Esophagus muscularis mucosa (tissue), 4 donors: ENCODE measurements around the gene COLEC12. TPM values are rescaled to one million over a fixed set of nuclear protein-coding genes. Genes with fewer than 3 reads are reported as not detected.

Experiments
- DNase-seq: peaks from one replicate; pipeline ENCODE4 v3.0.0-alpha.2; 2017; ENCODE audit errors: extremely low spot score
- H3K27ac ChIP-seq, 4 donors: fragments of 200-600 bp; sonication (generic); replicated peaks in 1 of 4; 1 replicate in 3 of 4; 2 replicates in 1 of 4; pipeline ENCODE4 v1.5.1; 2016 to 2019; ENCODE audit warnings: mild to moderate bottlenecking in 1 of 4
- H3K27me3 ChIP-seq, 4 donors: fragments of 200-600 bp; sonication (generic); one replicate each; pipeline versions ENCODE4 v1.5.1 to v1.6.0; 2016 to 2019
- H3K36me3 ChIP-seq, 4 donors: fragments of 200-600 bp; sonication (generic); one replicate each; pipeline ENCODE4 v1.5.1; 2016 to 2019
- H3K4me1 ChIP-seq, 4 donors: fragments of 200-600 bp; sonication (generic); one replicate each; pipeline ENCODE4 v1.5.1; 2016 to 2019
- H3K4me3 ChIP-seq, 4 donors: fragments of 200-600 bp; sonication (generic); 1 replicate in 2 of 4; 2 replicates in 2 of 4; pipeline ENCODE4 v1.5.1; 2016 to 2019; ENCODE audit warnings: mild to moderate bottlenecking in 4 of 4, moderate library complexity in 1 of 4
- H3K9me3 ChIP-seq, 4 donors: fragments of 200-600 bp; sonication (generic); 1 replicate in 3 of 4; 2 replicates in 1 of 4; pipeline ENCODE4 v1.5.1; 2016 to 2019
- CTCF ChIP-seq, 3 experiments: fragments of 200-600 bp in 2 of 3; fragments of 450-650 bp in 1 of 3; sonication (generic) in 2 of 3; IDR thresholded peaks; one replicate each; pipeline ENCODE4 v1.5.1; 2017 to 2019; ENCODE audit warnings: antibody characterized with exemption in 3 of 3, mild to moderate bottlenecking in 2 of 3, moderate library complexity in 1 of 3
- EP300 ChIP-seq: sonication (generic); formaldehyde crosslinking; IDR thresholded peaks from one replicate; pipeline ENCODE4 v1.6.1; 2017; ENCODE audit warnings: antibody characterized with exemption
- POLR2A ChIP-seq: fragments of 450-650 bp; IDR thresholded peaks from one replicate; pipeline ENCODE4 v1.6.1; 2017; ENCODE audit warnings: antibody characterized with exemption, moderate library complexity, mild to moderate bottlenecking, low read depth
- POLR2AphosphoS5 ChIP-seq, 2 donors: sonication (generic); formaldehyde crosslinking; IDR thresholded peaks; one replicate each; pipeline ENCODE4 v1.6.1; 2017; ENCODE audit warnings: antibody characterized with exemption in 2 of 2
- WGBS: methylation state at CpG from one replicate; pipeline ENCODE4 v1.1.5; 2018; 5-methylcytosine and 5-hydroxymethylcytosine counted together
- intact Hi-C: fragments of 100-400 bp; cut with DNase I; formaldehyde crosslinking; loops from one replicate; pipeline ENCODE4 v1.15.1; 2023
- total RNA-seq, 4 donors: library from RNA; depleted of rRNA; stranded (reverse); fragments of >200 nt; gene quantifications; one replicate each; pipeline versions ENCODE4 v1.1.0 to v1.2.1, GENCODE V29; 2016

COLEC12 gene
- total RNA-seq, 4 donors from 2014 or later, result 17.9 to 36.4 (median 23.5) TPM

- H3K27ac ChIP-seq, result peak overlapping the region; percentile 27 to 65 (median 53)
- no peak overlapping the region for H3K4me3 ChIP-seq
- H3K36me3 ChIP-seq, result no peaks in the 10 kb centered on the region
- peaks cover 0 to 42% (median 34%) of the 10 kb centered on the region in 4 donors for H3K4me1 ChIP-seq
- WGBS, result 59% methylated on average over 11 of the region's 12 CpGs
- no peaks in the 10 kb centered on the region for H3K27me3 ChIP-seq
- no peak for DNase-seq
- TF ChIP-seq CTCF (IDR thresholded peaks at IDR 0.05) (no peak), POLR2AphosphoS5 (IDR thresholded peaks at IDR 0.05) (no peak), EP300 (no peak), POLR2A (no peak)
- no peaks in the 10 kb centered on the region for H3K9me3 ChIP-seq
- intact Hi-C loops, result no loop called here
These were observed 137.9 kb downstream of the COLEC12 start for GRCh38 chr18:362311-363290.

- no peaks in the 10 kb centered on the region for H3K36me3 ChIP-seq
- peak overlapping the region in 3 of 4 donors; percentile 49 to 65 (median 57) for H3K27ac ChIP-seq
- intact Hi-C loops, result no loop called here
- no peak for DNase-seq
- TF ChIP-seq POLR2A (no peak), POLR2AphosphoS5 (IDR thresholded peaks at IDR 0.05) (no peak), CTCF (IDR thresholded peaks at IDR 0.05) (no peak), EP300 (no peak)
- no peak overlapping the region for H3K4me3 ChIP-seq
- H3K9me3 ChIP-seq, result no peaks in the 10 kb centered on the region
- H3K27me3 ChIP-seq, result no peaks in the 10 kb centered on the region
- peaks cover 0 to 43% (median 38%) of the 10 kb centered on the region in 4 donors for H3K4me1 ChIP-seq
- WGBS, result 62% methylated on average over 7 of the region's 7 CpGs
These were observed 138.6 kb downstream of the COLEC12 start for GRCh38 chr18:361941-362310.

- 95% methylated on average over 7 of the region's 7 CpGs for WGBS
- no peaks in the 10 kb centered on the region for H3K27me3 ChIP-seq
- no peaks in the 10 kb centered on the region for H3K9me3 ChIP-seq
- TF ChIP-seq EP300, result no peak
- no peak for TF ChIP-seq POLR2A
- no peak for TF ChIP-seq CTCF (IDR thresholded peaks at IDR 0.05)
- no peak for TF ChIP-seq POLR2AphosphoS5 (IDR thresholded peaks at IDR 0.05)
- no peaks in the 10 kb centered on the region for H3K36me3 ChIP-seq
- H3K4me3 ChIP-seq, result no peak overlapping the region
- peaks cover 0 to 51% (median 41%) of the 10 kb centered on the region in 4 donors for H3K4me1 ChIP-seq
- no peak for DNase-seq
- intact Hi-C loops, result no loop called here
- no peak overlapping the region for H3K27ac ChIP-seq
These were observed 139.3 kb downstream of the COLEC12 start for GRCh38 chr18:361100-361732.

- no peaks in the 10 kb centered on the region for H3K36me3 ChIP-seq
- no peak for DNase-seq
- H3K27me3 ChIP-seq, result no peaks in the 10 kb centered on the region
- H3K27ac ChIP-seq, result no peak overlapping the region
- no peaks in the 10 kb centered on the region for H3K9me3 ChIP-seq
- no peak for TF ChIP-seq POLR2AphosphoS5 (IDR thresholded peaks at IDR 0.05)
- 87% methylated on average over 2 of the region's 2 CpGs for WGBS
- intact Hi-C loops, result no loop called here
- peaks cover 0 to 56% (median 47%) of the 10 kb centered on the region in 4 donors for H3K4me1 ChIP-seq
- H3K4me3 ChIP-seq, result no peak overlapping the region
These were observed 139.8 kb downstream of the COLEC12 start for GRCh38 chr18:360676-361075.

GRCh38 chr18:356778-357177 is 143.7 kb downstream of the COLEC12 start:
- intact Hi-C loops, result no loop called here
- H3K4me1 ChIP-seq, result peaks cover 0 to 56% (median 48%) of the 10 kb centered on the region in 4 donors
- TF ChIP-seq EP300, result no peak
- no peak for TF ChIP-seq POLR2A
- TF ChIP-seq CTCF (IDR thresholded peaks at IDR 0.05), result no peak
- no peak for TF ChIP-seq POLR2AphosphoS5 (IDR thresholded peaks at IDR 0.05)

More at GRCh38 chr18:356778-357177, 143.7 kb downstream of the COLEC12 start:
- Histone ChIP-seq H3K27ac (peak overlapping the region; percentile 16 to 74 (median 71)), H3K9me3 (no peaks in the 10 kb centered on the region), H3K4me3 (no peak overlapping the region), H3K36me3 (no peaks in the 10 kb centered on the region), H3K27me3 (no peaks in the 10 kb centered on the region)
- 44% methylated on average over 2 of the region's 2 CpGs for WGBS
- DNase-seq, result no peak
